ENCODE results near the gene INCENP. TPM values are rescaled to one million over a fixed set of nuclear protein-coding genes. Genes with fewer than 3 reads are reported as not detected.

The INCENP gene
- total and polyA plus RNA-seq, 2 experiments from 2014 or later: 35.6 to 131 TPM

DNA sequence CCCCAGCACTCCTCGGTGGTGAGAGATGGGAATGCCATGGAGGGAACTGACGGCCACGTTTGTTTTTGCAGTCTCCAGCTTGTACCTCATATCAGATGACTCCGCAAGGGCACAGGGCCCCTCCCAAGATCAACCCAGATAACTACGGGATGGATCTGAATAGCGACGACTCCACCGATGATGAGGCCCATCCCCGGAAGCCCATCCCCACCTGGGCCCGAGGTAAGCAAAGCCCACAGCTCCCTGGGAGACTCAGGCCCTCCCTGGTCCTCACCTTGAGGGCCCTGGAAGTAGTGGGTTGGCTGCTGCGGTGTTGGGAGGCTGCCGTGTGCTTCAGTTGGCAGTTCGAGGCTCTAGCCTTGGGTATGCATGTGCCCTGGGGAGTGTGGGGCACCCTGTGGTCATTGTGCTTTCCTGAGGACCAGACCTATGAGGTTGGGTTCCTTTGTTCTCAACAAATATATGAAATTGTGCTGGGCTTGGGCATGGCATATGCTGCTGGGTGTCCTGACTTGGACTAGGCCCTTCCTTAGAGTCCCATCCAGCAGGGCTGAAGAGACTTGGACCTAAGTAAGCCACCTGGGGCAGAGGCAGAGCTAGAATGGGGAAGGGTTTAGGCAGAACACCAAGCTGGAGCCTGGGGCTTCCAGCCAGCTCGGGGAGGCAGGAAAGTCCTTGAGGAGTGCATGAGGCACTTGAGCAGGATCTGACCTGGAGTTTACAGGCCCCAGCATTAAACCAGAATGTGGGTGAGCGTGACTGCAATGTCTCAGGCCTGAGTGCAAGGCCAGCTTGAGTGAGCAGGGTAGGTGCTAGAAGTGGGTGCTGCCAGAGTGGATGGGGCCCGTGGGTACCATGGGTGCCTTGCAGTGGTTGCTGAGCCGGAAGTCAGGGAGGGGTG, 26.4 kb downstream of the INCENP start:
- TF ChIP-seq ZNF331 (CRISPR knock-in tag; IDR thresholded peaks at IDR 0.05; ENCODE audit: low read depth): no peak
- no peak for TF ChIP-seq STAT1 (IDR thresholded peaks at IDR 0.05; ENCODE audit: unreplicated experiment)
- TF ChIP-seq NANOG (IDR thresholded peaks at IDR 0.05; ENCODE audit: borderline replicate concordance): no peak
- TF ChIP-seq CTCF (conservative IDR thresholded peaks at IDR 0.05; ENCODE audit: low read depth in 2 of 2): no peak
- TF ChIP-seq EZH2 (IDR thresholded peaks at IDR 0.05; ENCODE audit: low read depth, unreplicated experiment): no peak
- no peak for TF ChIP-seq EZH2phosphoT487 (IDR thresholded peaks at IDR 0.05; ENCODE audit: unreplicated experiment)
- TF ChIP-seq, protein P1, sequence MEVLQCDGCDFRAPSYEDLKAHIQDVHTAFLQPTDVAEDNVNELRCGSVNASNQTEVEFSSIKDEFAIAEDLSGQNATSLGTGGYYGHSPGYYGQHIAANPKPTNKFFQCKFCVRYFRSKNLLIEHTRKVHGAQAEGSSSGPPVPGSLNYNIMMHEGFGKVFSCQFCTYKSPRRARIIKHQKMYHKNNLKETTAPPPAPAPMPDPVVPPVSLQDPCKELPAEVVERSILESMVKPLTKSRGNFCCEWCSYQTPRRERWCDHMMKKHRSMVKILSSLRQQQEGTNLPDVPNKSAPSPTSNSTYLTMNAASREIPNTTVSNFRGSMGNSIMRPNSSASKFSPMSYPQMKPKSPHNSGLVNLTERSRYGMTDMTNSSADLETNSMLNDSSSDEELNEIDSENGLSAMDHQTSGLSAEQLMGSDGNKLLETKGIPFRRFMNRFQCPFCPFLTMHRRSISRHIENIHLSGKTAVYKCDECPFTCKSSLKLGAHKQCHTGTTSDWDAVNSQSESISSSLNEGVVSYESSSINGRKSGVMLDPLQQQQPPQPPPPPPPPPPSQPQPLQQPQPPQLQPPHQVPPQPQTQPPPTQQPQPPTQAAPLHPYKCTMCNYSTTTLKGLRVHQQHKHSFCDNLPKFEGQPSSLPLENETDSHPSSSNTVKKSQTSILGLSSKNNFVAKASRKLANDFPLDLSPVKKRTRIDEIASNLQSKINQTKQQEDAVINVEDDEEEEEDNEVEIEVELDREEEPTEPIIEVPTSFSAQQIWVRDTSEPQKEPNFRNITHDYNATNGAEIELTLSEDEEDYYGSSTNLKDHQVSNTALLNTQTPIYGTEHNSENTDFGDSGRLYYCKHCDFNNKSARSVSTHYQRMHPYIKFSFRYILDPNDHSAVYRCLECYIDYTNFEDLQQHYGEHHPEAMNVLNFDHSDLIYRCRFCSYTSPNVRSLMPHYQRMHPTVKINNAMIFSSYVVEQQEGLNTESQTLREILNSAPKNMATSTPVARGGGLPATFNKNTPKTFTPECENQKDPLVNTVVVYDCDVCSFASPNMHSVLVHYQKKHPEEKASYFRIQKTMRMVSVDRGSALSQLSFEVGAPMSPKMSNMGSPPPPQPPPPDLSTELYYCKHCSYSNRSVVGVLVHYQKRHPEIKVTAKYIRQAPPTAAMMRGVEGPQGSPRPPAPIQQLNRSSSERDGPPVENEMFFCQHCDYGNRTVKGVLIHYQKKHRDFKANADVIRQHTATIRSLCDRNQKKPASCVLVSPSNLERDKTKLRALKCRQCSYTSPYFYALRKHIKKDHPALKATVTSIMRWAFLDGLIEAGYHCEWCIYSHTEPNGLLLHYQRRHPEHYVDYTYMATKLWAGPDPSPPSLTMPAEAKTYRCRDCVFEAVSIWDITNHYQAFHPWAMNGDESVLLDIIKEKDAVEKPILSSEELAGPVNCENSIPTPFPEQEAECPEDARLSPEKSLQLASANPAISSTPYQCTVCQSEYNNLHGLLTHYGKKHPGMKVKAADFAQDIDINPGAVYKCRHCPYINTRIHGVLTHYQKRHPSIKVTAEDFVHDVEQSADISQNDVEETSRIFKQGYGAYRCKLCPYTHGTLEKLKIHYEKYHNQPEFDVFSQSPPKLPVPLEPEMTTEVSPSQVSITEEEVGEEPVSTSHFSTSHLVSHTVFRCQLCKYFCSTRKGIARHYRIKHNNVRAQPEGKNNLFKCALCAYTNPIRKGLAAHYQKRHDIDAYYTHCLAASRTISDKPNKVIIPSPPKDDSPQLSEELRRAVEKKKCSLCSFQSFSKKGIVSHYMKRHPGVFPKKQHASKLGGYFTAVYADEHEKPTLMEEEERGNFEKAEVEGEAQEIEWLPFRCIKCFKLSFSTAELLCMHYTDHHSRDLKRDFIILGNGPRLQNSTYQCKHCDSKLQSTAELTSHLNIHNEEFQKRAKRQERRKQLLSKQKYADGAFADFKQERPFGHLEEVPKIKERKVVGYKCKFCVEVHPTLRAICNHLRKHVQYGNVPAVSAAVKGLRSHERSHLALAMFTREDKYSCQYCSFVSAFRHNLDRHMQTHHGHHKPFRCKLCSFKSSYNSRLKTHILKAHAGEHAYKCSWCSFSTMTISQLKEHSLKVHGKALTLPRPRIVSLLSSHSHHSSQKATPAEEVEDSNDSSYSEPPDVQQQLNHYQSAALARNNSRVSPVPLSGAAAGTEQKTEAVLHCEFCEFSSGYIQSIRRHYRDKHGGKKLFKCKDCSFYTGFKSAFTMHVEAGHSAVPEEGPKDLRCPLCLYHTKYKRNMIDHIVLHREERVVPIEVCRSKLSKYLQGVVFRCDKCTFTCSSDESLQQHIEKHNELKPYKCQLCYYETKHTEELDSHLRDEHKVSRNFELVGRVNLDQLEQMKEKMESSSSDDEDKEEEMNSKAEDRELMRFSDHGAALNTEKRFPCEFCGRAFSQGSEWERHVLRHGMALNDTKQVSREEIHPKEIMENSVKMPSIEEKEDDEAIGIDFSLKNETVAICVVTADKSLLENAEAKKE (CRISPR knock-in tag; IDR thresholded peaks at IDR 0.05): no peak
- TF ChIP-seq ETS1 (IDR thresholded peaks at IDR 0.05): no peak
- TF ChIP-seq CREB1 (CRISPR knock-in tag; IDR thresholded peaks at IDR 0.05; ENCODE audit: low read depth): no peak
- no peak for TF ChIP-seq REST (IDR thresholded peaks at IDR 0.05; ENCODE audit: unreplicated experiment)
- no peak for TF ChIP-seq POLR2AphosphoS5 (IDR thresholded peaks at IDR 0.05; ENCODE audit: low read depth)
- no peak for TF ChIP-seq JUNB (IDR thresholded peaks at IDR 0.05; ENCODE audit: unreplicated experiment)
- no peak for TF ChIP-seq ZNF114 (CRISPR knock-in tag; IDR thresholded peaks at IDR 0.05)
- ATAC-seq (no peak), DNase-seq (ENCODE audit: low spot score) (no peak)
- H2AFZ ChIP-seq: no peak overlapping the region
- Mint-ChIP-seq H3K36me3 (ENCODE audit: low read depth) (peaks cover 74% of the 10 kb centered on the region), H3K27ac (no peak overlapping the region), H3K27me3 (ENCODE audit: insufficient read depth, low read depth, poor library complexity) (peaks cover 6% of the 10 kb centered on the region), H3K4me1 (no peaks in the 10 kb centered on the region), H3K9me3 (no peaks in the 10 kb centered on the region), H3K4me3 (no peak overlapping the region)
- no peaks in the 10 kb centered on the region for H3K27me3 ChIP-seq (ENCODE audit: insufficient read depth)
- H3K36me3 ChIP-seq (ENCODE audit: insufficient read depth): peaks cover 30% of the 10 kb centered on the region
- no peaks in the 10 kb centered on the region for H3K9me2 ChIP-seq (ENCODE audit: insufficient read depth)
- no peaks in the 10 kb centered on the region for H3K79me2 ChIP-seq (replicated peaks; ENCODE audit: insufficient read depth)
- H3K4me3 ChIP-seq: no peak overlapping the region
- H3K27ac ChIP-seq (ENCODE audit: low read depth): no peak overlapping the region
- no peak overlapping the region for H3K4me2 ChIP-seq
- no peaks in the 10 kb centered on the region; the same call in 1 of the 2 replicates for H4K20me1 ChIP-seq (replicated peaks; ENCODE audit: insufficient read depth)
- H3K4me1 ChIP-seq (ENCODE audit: insufficient read depth): no peaks in the 10 kb centered on the region
- no peaks in the 10 kb centered on the region for H3F3A ChIP-seq (replicated peaks; ENCODE audit: low read depth)

Data from GM23338 (cell line).